ENCODE results near the gene ST7L. TPM values are rescaled to one million over a fixed set of nuclear protein-coding genes. Genes with fewer than 3 reads are reported as not detected.

The ST7L gene
- total RNA-seq, 3 donors from 2014 or later (not counting 1 experiment from before 2014, with no cell fraction given), result 23.5 to 32.3 (median 30.1) TPM

GRCh38 chr1:112504001-112504660 is 114.8 kb downstream of the ST7L start:
- H3K27me3 Mint-ChIP-seq (ENCODE audit: low read depth in 2 of 2), result peaks cover 49 to 54% of the 10 kb centered on the region in 2 donors
- DNase-seq, result no peak
- no peak overlapping the region for H3K27ac Mint-ChIP-seq
- H3K4me1 ChIP-seq (ENCODE audit: control insufficient read depth, insufficient read depth, low read length), result peaks cover 24% of the 10 kb centered on the region
- peaks cover 0 to 8% of the 10 kb centered on the region in 2 donors for H3K4me1 Mint-ChIP-seq
- H3K9me3 ChIP-seq (ENCODE audit: control insufficient read depth, insufficient read depth, low read length), result no peaks in the 10 kb centered on the region
- no peaks in the 10 kb centered on the region for H3K9me3 Mint-ChIP-seq
- H3K4me3 Mint-ChIP-seq, result no peak overlapping the region
- no peak overlapping the region for H3K4me3 ChIP-seq (ENCODE audit: low read length)
- TF ChIP-seq CTCF (IDR thresholded peaks at IDR 0.05), result no peak
- ATAC-seq, result no peak
- intact Hi-C loops (cut with micrococcal nuclease), result loop anchor here (5.0 to 10.0 kb wide), 2 partner anchors 203 to 301 kb away; partner anchors contain the start of gene RHOC
- peaks cover 42% of the 10 kb centered on the region for H3K27me3 ChIP-seq (ENCODE audit: control insufficient read depth, insufficient read depth, low read length)
- H3K36me3 Mint-ChIP-seq, result no peaks in the 10 kb centered on the region
- H3K36me3 ChIP-seq (ENCODE audit: control insufficient read depth, insufficient read depth, low read length), result no peaks in the 10 kb centered on the region
- no peak overlapping the region for H3K27ac ChIP-seq (ENCODE audit: low read length)
- 91% methylated on average over 11 of the region's 11 CpGs for WGBS (ENCODE audit: insufficient coverage)

DNA sequence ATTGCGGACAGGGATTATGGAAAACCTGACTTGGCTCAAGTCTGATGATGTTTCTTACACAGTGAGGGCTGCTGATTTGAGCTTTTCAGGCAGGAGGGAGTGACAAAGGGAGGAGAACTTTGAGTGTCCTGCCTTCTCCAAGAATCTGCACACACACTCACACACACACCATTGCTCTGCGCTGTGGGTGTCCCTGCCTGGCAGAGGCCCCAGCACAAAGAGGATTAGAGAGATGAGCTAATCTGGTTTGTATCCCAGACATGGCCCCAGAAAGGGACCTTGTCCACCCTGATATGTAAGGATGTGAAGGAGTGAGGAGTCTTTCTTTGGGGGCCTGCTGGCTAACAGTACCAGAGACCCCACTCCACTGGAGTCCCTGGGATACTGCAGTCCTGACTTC is 116.1 kb downstream of the ST7L start:
- no peaks in the 10 kb centered on the region for H3K9me3 ChIP-seq (ENCODE audit: control insufficient read depth, insufficient read depth, low read length)
- no peak overlapping the region for H3K27ac Mint-ChIP-seq
- H3K4me1 ChIP-seq (ENCODE audit: control insufficient read depth, insufficient read depth, low read length), result peaks cover 14% of the 10 kb centered on the region
- peaks cover 36% of the 10 kb centered on the region for H3K27me3 ChIP-seq (ENCODE audit: control insufficient read depth, insufficient read depth, low read length)
- H3K4me3 ChIP-seq (ENCODE audit: low read length), result no peak overlapping the region
- no peaks in the 10 kb centered on the region for H3K36me3 Mint-ChIP-seq
- no peak for TF ChIP-seq CTCF (IDR thresholded peaks at IDR 0.05)
- ATAC-seq, result no peak
- H3K4me3 Mint-ChIP-seq, result peak overlapping the region; percentile 11
- WGBS (ENCODE audit: insufficient coverage), result 68% methylated on average over 1 of the region's 2 CpGs
- no peak for DNase-seq
- H3K9me3 Mint-ChIP-seq, result no peaks in the 10 kb centered on the region
- H3K27me3 Mint-ChIP-seq (ENCODE audit: low read depth in 2 of 2), result peaks cover 55 to 65% of the 10 kb centered on the region in 2 donors
- intact Hi-C loops (cut with micrococcal nuclease), result loop anchor here (5.0 to 10.0 kb wide), 2 partner anchors 204 to 302 kb away; partner anchors contain the start of gene RHOC
- H3K4me1 Mint-ChIP-seq, result peaks cover 0 to under 1% of the 10 kb centered on the region in 2 donors
- H3K27ac ChIP-seq (ENCODE audit: low read length), result no peak overlapping the region
- no peaks in the 10 kb centered on the region for H3K36me3 ChIP-seq (ENCODE audit: control insufficient read depth, insufficient read depth, low read length)

DNA sequence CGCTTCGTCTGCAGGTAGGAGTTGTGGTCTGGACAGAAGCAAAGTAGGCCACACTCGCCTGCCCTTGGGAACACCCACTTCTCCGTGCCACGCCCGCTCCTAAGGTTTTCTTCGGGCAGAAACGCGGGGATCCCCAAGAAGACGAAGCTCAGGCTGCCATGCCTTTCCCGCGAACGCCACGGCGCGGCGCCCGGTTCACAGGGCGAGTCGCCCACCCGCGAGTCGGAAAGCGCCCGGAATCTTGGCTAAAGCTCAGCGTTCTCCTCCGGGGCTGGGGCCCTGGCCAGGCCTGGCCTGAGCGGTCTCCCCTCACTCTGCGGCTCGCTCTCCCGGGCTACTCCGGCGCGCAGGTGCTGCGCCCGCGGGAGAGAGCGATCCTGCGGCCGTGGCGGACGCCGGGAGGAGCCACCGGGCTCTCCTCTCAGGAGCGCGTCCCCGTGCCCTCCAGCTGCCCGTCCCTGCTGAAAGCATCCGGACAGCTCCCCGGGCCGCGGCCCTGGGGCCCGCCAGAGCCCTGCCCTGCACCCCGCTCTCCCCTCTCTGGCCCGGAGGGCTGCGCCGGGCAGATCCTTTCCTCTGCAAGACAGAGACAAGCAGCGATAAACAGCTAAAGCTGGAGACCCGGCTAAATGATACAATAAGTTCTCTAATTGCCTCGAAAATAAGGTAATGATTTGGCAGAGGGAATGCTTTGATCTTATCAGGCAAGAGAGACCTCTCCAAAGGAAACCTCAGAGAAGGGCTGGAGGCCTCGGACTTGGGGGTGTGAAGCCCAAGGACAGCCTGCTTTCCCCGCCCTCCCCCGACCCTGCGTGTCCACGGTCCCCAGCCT is 116.9 kb downstream of the ST7L start:
- H3K9me3 Mint-ChIP-seq, result no peaks in the 10 kb centered on the region
- DNase-seq, result peak; percentile 47 to 72
- Histone ChIP-seq H3K4me1 (ENCODE audit: control insufficient read depth, insufficient read depth, low read length) (peaks cover 8% of the 10 kb centered on the region), H3K27me3 (ENCODE audit: control insufficient read depth, insufficient read depth, low read length) (peaks cover 29% of the 10 kb centered on the region), H3K9me3 (ENCODE audit: control insufficient read depth, insufficient read depth, low read length) (no peaks in the 10 kb centered on the region), H3K36me3 (ENCODE audit: control insufficient read depth, insufficient read depth, low read length) (no peaks in the 10 kb centered on the region), H3K4me3 (ENCODE audit: low read length) (peak overlapping the region; percentile 12), H3K27ac (ENCODE audit: low read length) (no peak overlapping the region)
- no peak overlapping the region for H3K27ac Mint-ChIP-seq
- 2% methylated on average over 63 of the region's 65 CpGs for WGBS (ENCODE audit: insufficient coverage)
- ATAC-seq, result peak; percentile 57 to 85 (median 76)
- no peaks in the 10 kb centered on the region for H3K36me3 Mint-ChIP-seq
- peak; percentile 53 for TF ChIP-seq CTCF (IDR thresholded peaks at IDR 0.05)
- H3K4me1 Mint-ChIP-seq, result no peaks in the 10 kb centered on the region
- intact Hi-C loops (cut with micrococcal nuclease), result loop anchor here (1.0 to 10.0 kb wide), 3 partner anchors 112 to 303 kb away; partner anchors contain the start of gene RHOC
- peak overlapping the region; percentile 65 for H3K4me3 Mint-ChIP-seq
- peaks cover 56 to 61% of the 10 kb centered on the region in 2 donors for H3K27me3 Mint-ChIP-seq (ENCODE audit: low read depth in 2 of 2)

All from natural killer cell (primary cell).